ENCODE data around the gene KCTD7.

DNA sequence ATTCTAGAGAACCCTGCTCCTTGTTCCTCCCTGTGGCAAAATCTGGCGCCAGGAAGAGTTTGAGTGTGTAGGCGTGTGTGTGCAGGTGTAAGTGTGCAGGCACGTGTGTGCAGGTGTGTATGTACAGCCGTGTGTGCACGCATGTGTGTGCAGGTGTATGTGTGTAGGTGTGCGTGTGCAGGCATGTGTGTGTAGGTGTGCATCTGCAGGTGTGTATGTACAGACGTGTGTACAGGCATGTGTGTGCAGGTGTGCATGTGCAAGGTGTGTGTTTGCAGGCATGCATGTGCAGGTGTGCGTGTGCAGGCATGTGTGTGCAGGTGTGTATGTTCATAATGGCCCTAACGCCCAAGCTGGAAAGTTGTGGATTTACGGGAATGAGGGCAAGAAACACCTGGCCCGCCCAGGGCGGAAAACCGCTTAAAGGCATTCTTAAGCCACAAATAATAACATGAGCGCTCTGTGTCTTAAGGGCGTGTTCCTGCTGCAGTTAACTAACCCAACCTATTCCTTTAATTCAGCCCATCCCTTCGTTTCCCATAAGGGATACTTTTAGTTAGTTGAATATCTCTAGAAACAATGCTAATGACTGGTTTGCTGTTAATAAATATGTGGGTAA is 34.1 kb downstream of the KCTD7 start:
- TF ChIP-seq CTCF (IDR thresholded peaks at IDR 0.05) (no peak), POLR2A (IDR thresholded peaks at IDR 0.05) (no peak), POLR2AphosphoS5 (IDR thresholded peaks at IDR 0.05) (no peak), EP300 (IDR thresholded peaks at IDR 0.05) (no peak)

Data from suprapubic skin (tissue), 4 donors.